Esophagus squamous epithelium (tissue), 5 donors: ENCODE results near the gene POLE3. TPM values are rescaled to one million over a fixed set of nuclear protein-coding genes. Genes with fewer than 3 reads are reported as not detected.

Source experiments
- DNase-seq: peaks from one replicate; lab custom pipeline; 2025; lab: John Stamatoyannopoulos, UW
- H3K27ac ChIP-seq, 4 donors: fragments of 200-600 bp; sonication (generic); one replicate each; pipeline ENCODE4 v1.5.1; 2016 to 2019; ENCODE audit warnings: mild to moderate bottlenecking in 1 of 4
- H3K27me3 ChIP-seq, 4 donors: fragments of 200-600 bp; sonication (generic); 1 replicate in 3 of 4; 2 replicates in 1 of 4; pipeline versions ENCODE4 v1.5.1 to v1.6.0; 2017 to 2021; ENCODE audit warnings: antibody characterized with exemption in 1 of 4
- H3K36me3 ChIP-seq, 3 donors: fragments of 200-600 bp; sonication (generic); one replicate each; pipeline ENCODE4 v1.5.1; 2016 to 2019
- H3K4me1 ChIP-seq, 3 donors: fragments of 200-600 bp; sonication (generic); one replicate each; pipeline ENCODE4 v1.5.1; 2017 to 2019
- H3K4me3 ChIP-seq, 4 donors: fragments of 200-600 bp; sonication (generic); 1 replicate in 3 of 4; 2 replicates in 1 of 4; pipeline ENCODE4 v1.5.1; 2016 to 2019; ENCODE audit warnings: mild to moderate bottlenecking in 2 of 4, moderate library complexity in 1 of 4
- H3K9me3 ChIP-seq, 3 donors: fragments of 200-600 bp; sonication (generic); one replicate each; pipeline ENCODE4 v1.5.1; 2016 to 2019
- POLR2A ChIP-seq, 4 donors: fragments of 450-650 bp; IDR thresholded peaks; one replicate each; pipeline ENCODE4 v1.6.1; 2017; ENCODE audit warnings: antibody characterized with exemption in 4 of 4, mild to moderate bottlenecking in 4 of 4, moderate library complexity in 3 of 4
- WGBS, 2 donors: methylation state at CpG; one replicate each; pipeline ENCODE4 v1.1.5; 2018; 5-methylcytosine and 5-hydroxymethylcytosine counted together
- intact Hi-C: fragments of 100-400 bp; cut with DNase I; formaldehyde crosslinking; loops from one replicate; pipeline ENCODE4 v1.15.0; 2022
- total RNA-seq, 4 donors: library from RNA; depleted of rRNA; stranded (reverse); fragments of >200 nt; gene quantifications; one replicate each; pipeline ENCODE4 v1.1.0, GENCODE V29; 2016
- TF ChIP-seq, protein P1 (sequence below), 6 experiments: fragments of 450-650 bp in 4 of 6; fragments of 200-600 bp in 2 of 6; sonication (generic) in 2 of 6; IDR thresholded peaks; one replicate each; pipeline ENCODE4 v1.5.1; 2016 to 2019; ENCODE audit warnings: antibody characterized with exemption in 6 of 6, mild to moderate bottlenecking in 4 of 6, moderate library complexity in 4 of 6
- donor health status: DM: yes; HTN: yes; CAD: no.

POLE3 gene
- total RNA-seq, 4 donors from 2014 or later: 16.6 to 61.4 (median 51.9) TPM

GRCh38 chr9:113373256-113373655 lies 37.2 kb downstream of the POLE3 start:
- Histone ChIP-seq H3K9me3 (no peaks in the 10 kb centered on the region), H3K4me1 (peaks cover 12 to 33% (median 16%) of the 10 kb centered on the region in 3 donors), H3K4me3 (no peak overlapping the region), H3K27me3 (no peaks in the 10 kb centered on the region), H3K27ac (no peak overlapping the region), H3K36me3 (peaks cover 6 to 43% (median 18%) of the 10 kb centered on the region in 3 donors)
- whole genome bisulfite sequencing, 2 donors: 77 to 83% methylated on average over 3 of the region's 3 CpGs
- intact Hi-C loops: no loop called here
- TF ChIP-seq, protein P1, sequence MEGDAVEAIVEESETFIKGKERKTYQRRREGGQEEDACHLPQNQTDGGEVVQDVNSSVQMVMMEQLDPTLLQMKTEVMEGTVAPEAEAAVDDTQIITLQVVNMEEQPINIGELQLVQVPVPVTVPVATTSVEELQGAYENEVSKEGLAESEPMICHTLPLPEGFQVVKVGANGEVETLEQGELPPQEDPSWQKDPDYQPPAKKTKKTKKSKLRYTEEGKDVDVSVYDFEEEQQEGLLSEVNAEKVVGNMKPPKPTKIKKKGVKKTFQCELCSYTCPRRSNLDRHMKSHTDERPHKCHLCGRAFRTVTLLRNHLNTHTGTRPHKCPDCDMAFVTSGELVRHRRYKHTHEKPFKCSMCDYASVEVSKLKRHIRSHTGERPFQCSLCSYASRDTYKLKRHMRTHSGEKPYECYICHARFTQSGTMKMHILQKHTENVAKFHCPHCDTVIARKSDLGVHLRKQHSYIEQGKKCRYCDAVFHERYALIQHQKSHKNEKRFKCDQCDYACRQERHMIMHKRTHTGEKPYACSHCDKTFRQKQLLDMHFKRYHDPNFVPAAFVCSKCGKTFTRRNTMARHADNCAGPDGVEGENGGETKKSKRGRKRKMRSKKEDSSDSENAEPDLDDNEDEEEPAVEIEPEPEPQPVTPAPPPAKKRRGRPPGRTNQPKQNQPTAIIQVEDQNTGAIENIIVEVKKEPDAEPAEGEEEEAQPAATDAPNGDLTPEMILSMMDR (IDR thresholded peaks at IDR 0.05): no peak
- TF ChIP-seq POLR2A (IDR thresholded peaks at IDR 0.05): no peak
- DNase-seq: no peak

- Histone ChIP-seq H3K27me3 (no peaks in the 10 kb centered on the region), H3K27ac (no peak overlapping the region), H3K36me3 (peaks cover 6 to 44% (median 18%) of the 10 kb centered on the region in 3 donors), H3K9me3 (no peaks in the 10 kb centered on the region), H3K4me3 (no peak overlapping the region), H3K4me1 (peaks cover 7 to 26% (median 10%) of the 10 kb centered on the region in 3 donors)
- WGBS, 2 donors: 76 to 84% methylated on average over 4 to 5 of the region's 5 CpGs
- intact Hi-C loops: no loop called here
- TF ChIP-seq, protein P1 (IDR thresholded peaks at IDR 0.05): no peak
- DNase-seq: no peak
Measured at GRCh38 chr9:113372059-113372458, 38.4 kb downstream of the POLE3 start.

- Histone ChIP-seq H3K36me3 (peaks cover 6 to 44% (median 18%) of the 10 kb centered on the region in 3 donors), H3K9me3 (no peaks in the 10 kb centered on the region), H3K27me3 (no peaks in the 10 kb centered on the region), H3K4me1 (peaks cover 6 to 17% (median 7%) of the 10 kb centered on the region in 3 donors), H3K27ac (no peak overlapping the region), H3K4me3 (no peak overlapping the region)
- intact Hi-C loops: no loop called here
- DNase-seq: no peak
- 67 to 74% methylated on average over 6 to 7 of the region's 8 CpGs for WGBS, 2 donors
- TF ChIP-seq, protein P1 (IDR thresholded peaks at IDR 0.05): no peak
- TF ChIP-seq POLR2A (IDR thresholded peaks at IDR 0.05): no peak
Measured at GRCh38 chr9:113370806-113371325, 39.6 kb downstream of the POLE3 start.

DNA sequence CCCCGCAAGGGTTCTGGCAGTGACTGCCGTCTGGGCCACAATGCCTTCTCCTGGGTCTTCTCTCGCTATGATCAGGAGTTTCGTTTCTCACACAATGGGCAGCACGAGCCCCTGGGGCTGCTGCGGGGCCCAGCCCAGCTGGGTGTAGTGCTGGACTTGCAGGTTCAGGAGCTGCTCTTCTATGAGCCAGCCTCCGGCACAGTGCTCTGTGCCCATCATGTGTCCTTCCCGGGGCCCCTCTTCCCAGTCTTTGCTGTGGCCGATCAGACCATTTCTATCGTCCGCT lies 40.7 kb downstream of the POLE3 start:
- TF ChIP-seq, protein P1 (IDR thresholded peaks at IDR 0.05): no peak
- TF ChIP-seq POLR2A (IDR thresholded peaks at IDR 0.05): no peak
- H3K4me3 ChIP-seq: no peak overlapping the region
- WGBS, 2 donors: 74 to 84% methylated on average over 7 to 8 of the region's 11 CpGs

DNA sequence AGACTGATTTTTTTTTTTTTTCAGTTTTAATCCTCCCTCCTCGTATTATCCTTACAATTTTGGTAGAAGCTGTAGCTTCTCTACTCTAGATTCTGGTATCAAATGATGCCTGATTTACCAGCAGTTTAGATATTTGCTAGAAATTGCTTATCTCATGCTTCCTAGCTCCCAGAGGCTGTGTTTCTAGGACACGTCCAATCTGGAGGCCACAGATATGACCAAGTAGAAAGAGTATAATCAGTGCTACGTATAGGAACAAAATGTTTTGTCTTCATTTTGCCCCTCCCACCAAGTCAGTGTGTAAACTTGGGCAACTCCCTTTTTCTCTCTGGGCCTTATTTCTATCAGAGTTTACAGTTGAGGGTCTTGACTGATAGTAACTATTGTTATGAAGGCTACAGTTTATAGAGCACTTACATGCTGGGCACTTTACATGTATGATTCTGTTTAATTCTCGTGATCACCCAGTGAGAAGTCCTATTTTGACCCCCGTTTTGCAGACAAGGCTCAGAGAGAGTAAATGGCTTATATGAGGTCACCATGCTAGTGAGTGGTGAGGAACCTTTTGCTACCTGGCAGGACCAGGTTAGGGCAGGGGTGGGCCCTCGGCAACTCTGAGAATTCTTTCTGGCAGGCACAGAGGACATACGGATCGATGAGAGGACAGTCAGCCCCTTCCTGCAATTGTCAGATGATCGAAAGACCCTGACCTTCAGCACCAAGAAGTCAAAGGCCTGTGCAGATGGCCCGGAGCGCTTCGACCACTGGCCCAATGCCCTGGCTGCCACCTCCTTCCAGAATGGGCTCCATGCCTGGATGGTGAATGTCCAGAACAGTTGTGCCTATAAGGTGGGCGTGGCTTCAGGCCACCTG lies 41.3 kb downstream of the POLE3 start:
- intact Hi-C loops: no loop called here

More for the DNA sequence above, 40.7 kb downstream of the POLE3 start:
- no peak for DNase-seq
- no peak overlapping the region for H3K27ac ChIP-seq
- H3K36me3 ChIP-seq: peaks cover 6 to 39% (median 18%) of the 10 kb centered on the region in 3 donors
- no peaks in the 10 kb centered on the region for H3K9me3 ChIP-seq
- intact Hi-C loops: no loop called here
- H3K27me3 ChIP-seq: no peaks in the 10 kb centered on the region
- H3K4me1 ChIP-seq: peaks cover 2 to 7% (median 3%) of the 10 kb centered on the region in 3 donors

More for the DNA sequence above, 41.3 kb downstream of the POLE3 start:
- H3K27me3 ChIP-seq: no peaks in the 10 kb centered on the region
- H3K27ac ChIP-seq: no peak overlapping the region
- peaks cover 5 to 34% (median 17%) of the 10 kb centered on the region in 3 donors for H3K36me3 ChIP-seq
- peaks cover 0 to 3% (median under 1%) of the 10 kb centered on the region in 3 donors for H3K4me1 ChIP-seq
- DNase-seq: no peak
- H3K4me3 ChIP-seq: no peak overlapping the region
- H3K9me3 ChIP-seq: no peaks in the 10 kb centered on the region
- no peak for TF ChIP-seq POLR2A (IDR thresholded peaks at IDR 0.05)
- TF ChIP-seq, protein P1 (IDR thresholded peaks at IDR 0.05): no peak
- 72 to 78% methylated on average over 7 to 11 of the region's 13 CpGs for WGBS, 2 donors
